GM19351 (cell line): ENCODE measurements around the gene TAS2R20.

ENCODE experiments used
- ATAC-seq: cut with Tn5 transposase; IDR thresholded peaks from one replicate; pipeline ENCODE4 v1.9.1; 2021; ENCODE audit warnings: mild to moderate bottlenecking, moderate library complexity; ENCODE audit not compliant: unreplicated experiment

The TAS2R20 gene

GRCh38 chr12:10960211-10960610, 37.9 kb downstream of the TAS2R20 start:
- no peak for ATAC-seq

- no peak for ATAC-seq
Observed at GRCh38 chr12:10959804-10960203, 38.3 kb downstream of the TAS2R20 start.

- no peak for ATAC-seq
Observed at GRCh38 chr12:10957741-10958140, 40.4 kb downstream of the TAS2R20 start.

DNA sequence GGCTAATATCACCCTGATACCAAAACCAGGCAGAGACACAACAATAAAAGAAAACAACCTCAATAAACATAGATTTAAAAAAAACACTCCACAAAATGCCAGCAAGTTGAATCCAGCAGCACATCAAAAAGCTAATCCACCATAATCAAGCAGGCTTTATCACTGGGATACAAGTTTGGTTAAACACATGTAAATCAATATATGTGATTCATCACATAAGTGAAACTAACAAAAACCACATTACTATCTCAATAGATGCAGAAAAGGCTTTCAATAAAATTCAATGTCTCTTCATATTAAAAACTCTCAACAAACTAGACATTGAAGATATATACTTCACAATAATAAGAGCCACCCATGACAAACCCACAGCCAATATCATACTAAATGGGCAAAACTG, 42.0 kb downstream of the TAS2R20 start:
- no peak for ATAC-seq

- no peak for ATAC-seq
Observed at GRCh38 chr12:10952645-10953044, 45.5 kb downstream of the TAS2R20 start.
